Stimulated activated effector memory CD8-positive, alpha-beta T cell treated with anti-CD3 and anti-CD28 coated beads, Interleukin-12 subunit alpha, Interleukin-12 subunit beta, amount 100 ng/mL, for 72 hours (primary cell): Measurements from ENCODE around the gene FNDC3B.
"Not testable (repeated sequence)": the region's sequence is repeated elsewhere in the genome, so short reads cannot be mapped to it uniquely, and the experiment has no call there.

Experiments used
- ATAC-seq: fragments of 150-1000 bp; cut with Tn5 transposase; 2 replicates; pipeline ENCODE4 v1.10.0; 2021
- DNase-seq, 2 donors: peaks; one replicate each; pipeline ENCODE4 v3.0.0; 2021 to 2022; ENCODE audit warnings: low spot score in 2 of 2
- H3K27ac Mint-ChIP-seq: one replicate; pipeline ENCODE4 v1.8.0; 2022; ENCODE audit warnings: mild to moderate bottlenecking, mixed read lengths
- H3K36me3 Mint-ChIP-seq: one replicate; pipeline ENCODE4 v1.8.0; 2022; ENCODE audit warnings: mild to moderate bottlenecking, mixed read lengths
- H3K4me1 Mint-ChIP-seq: one replicate; pipeline ENCODE4 v1.8.0; 2022; ENCODE audit warnings: mixed read lengths
- H3K4me3 Mint-ChIP-seq: one replicate; pipeline ENCODE4 v1.8.0; 2022; ENCODE audit warnings: mild to moderate bottlenecking, mixed read lengths
- H3K9me3 Mint-ChIP-seq: one replicate; pipeline ENCODE4 v1.8.0; 2022; ENCODE audit warnings: mixed read lengths

The FNDC3B gene

DNA sequence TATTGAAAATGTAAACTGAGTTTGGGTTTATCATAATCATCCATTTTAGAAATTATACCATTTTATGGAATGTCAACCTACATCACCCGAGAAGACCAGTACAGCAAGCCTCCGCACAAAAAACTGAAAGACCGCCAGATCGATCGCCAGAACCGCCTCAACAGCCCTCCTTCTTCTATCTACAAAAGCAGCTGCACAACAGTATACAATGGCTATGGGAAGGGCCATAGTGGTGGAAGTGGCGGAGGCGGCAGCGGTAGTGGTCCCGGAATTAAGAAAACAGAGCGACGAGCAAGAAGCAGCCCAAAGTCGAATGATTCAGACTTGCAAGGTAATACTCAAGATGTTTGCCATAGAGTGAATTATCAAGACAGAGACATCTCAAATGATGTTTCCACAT is 211.8 kb downstream of the FNDC3B start:
- DNase-seq (no peak), ATAC-seq (no peak)
- Mint-ChIP-seq H3K4me3 (no peak overlapping the region), H3K9me3 (no peaks in the 10 kb centered on the region), H3K36me3 (peaks cover 41% of the 10 kb centered on the region), H3K27ac (no peak overlapping the region), H3K4me1 (peaks cover 5% of the 10 kb centered on the region)

GRCh38 chr3:172253200-172253599 is 213.8 kb downstream of the FNDC3B start:
- DNase-seq, result no peak
- Mint-ChIP-seq H3K4me3 (no peak overlapping the region), H3K27ac (no peak overlapping the region), H3K9me3 (no peaks in the 10 kb centered on the region), H3K36me3 (peaks cover 33% of the 10 kb centered on the region), H3K4me1 (no peaks in the 10 kb centered on the region)
- ATAC-seq, result no peak

DNA sequence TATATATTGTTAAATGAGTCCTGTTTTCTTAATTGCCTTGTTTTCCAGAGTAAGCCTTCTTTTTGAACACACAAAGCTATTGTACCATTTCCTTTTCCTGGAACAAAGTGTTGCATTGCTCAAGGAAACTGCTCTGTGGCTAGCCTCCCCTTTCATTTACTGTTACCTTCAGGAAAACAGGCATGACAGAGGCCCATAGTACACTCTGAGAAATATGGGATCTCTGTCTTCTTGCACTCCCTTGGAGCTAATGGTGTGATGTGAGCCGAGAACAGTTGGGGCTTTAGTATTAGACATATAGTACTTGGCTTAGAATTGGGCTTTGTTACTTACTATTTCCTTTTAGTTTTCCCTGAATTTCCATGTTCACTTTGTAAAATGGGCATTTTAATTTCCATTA is 215.2 kb downstream of the FNDC3B start:
- no peak overlapping the region for H3K27ac Mint-ChIP-seq
- no peaks in the 10 kb centered on the region for H3K9me3 Mint-ChIP-seq
- ATAC-seq (no peak), DNase-seq (no peak)
- H3K4me3 Mint-ChIP-seq, result no peak overlapping the region
- H3K36me3 Mint-ChIP-seq, result peaks cover 32% of the 10 kb centered on the region
- peaks cover 2% of the 10 kb centered on the region for H3K4me1 Mint-ChIP-seq

DNA sequence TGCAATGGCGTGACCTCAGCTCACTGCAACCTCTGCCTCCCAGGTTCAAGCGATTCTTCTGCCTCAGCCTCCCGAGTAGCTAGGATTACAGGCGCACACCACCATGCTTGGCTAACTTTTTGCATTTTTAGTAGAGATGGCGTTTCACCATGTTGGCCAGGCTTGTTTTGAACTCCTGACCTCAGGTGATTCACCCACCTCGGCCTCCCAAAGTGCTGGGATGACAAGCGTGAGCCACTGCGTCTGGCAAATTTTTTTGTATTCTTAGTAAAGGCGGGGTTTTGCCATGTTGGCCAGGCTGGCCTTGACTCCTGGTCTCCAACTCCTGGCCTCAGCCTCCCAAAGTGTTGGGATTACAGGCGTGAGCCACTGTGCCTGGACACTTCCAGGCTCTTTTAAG is 215.9 kb downstream of the FNDC3B start:
- not testable (repeated sequence) for H3K9me3 Mint-ChIP-seq, H3K27ac Mint-ChIP-seq, H3K4me3 Mint-ChIP-seq, H3K4me1 Mint-ChIP-seq, ATAC-seq, DNase-seq
- peaks cover 32% of the 10 kb centered on the region for H3K36me3 Mint-ChIP-seq

DNA sequence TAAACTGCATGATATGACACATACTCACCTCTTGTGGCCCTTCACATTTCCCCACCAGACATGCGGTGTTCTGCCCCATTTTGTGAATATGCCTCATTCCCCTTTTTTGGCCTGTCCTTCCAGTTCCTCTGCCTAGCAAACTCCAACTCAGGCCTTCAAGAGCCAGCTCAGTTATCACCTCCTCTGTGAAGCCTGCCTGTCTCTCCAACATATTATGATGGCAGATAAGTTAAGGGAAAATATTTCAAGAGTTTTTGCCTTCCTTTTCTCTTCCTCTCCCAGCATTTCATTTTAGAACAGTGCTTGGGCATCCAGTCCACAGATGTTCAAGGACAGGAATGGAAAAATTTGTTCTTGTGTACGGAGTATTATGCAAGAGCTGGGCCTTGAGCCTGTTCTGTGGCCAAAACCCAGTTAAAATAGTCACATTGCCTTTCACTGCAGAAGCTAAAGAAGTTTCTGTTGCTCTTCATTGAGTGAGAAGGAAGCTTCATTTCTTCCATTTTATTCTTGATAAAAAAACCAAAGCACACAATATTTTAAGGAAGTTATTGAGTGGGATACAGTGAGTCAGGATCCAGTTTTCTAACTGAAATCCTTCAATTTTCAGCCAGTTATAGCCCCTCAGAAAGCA is 216.8 kb downstream of the FNDC3B start:
- DNase-seq, result no peak
- H3K27ac Mint-ChIP-seq, result peak overlapping the region; percentile 35
- H3K9me3 Mint-ChIP-seq, result no peaks in the 10 kb centered on the region

GRCh38 chr3:172257648-172258400 is 218.4 kb downstream of the FNDC3B start:
- H3K4me1 Mint-ChIP-seq, result peaks cover 6% of the 10 kb centered on the region
- no peak for ATAC-seq
- peaks cover 29% of the 10 kb centered on the region for H3K36me3 Mint-ChIP-seq
- DNase-seq, result no peak
- H3K4me3 Mint-ChIP-seq, result no peak overlapping the region
- H3K9me3 Mint-ChIP-seq, result no peaks in the 10 kb centered on the region
- no peak overlapping the region for H3K27ac Mint-ChIP-seq

More for the DNA sequence above, 216.8 kb downstream of the FNDC3B start:
- no peak overlapping the region for H3K4me3 Mint-ChIP-seq
- H3K36me3 Mint-ChIP-seq, result peaks cover 26% of the 10 kb centered on the region
- ATAC-seq, result no peak
- H3K4me1 Mint-ChIP-seq, result peaks cover 6% of the 10 kb centered on the region

- ATAC-seq (no peak), DNase-seq (no peak)
- Mint-ChIP-seq H3K36me3 (peaks cover 28% of the 10 kb centered on the region), H3K4me3 (no peak overlapping the region), H3K27ac (no peak overlapping the region), H3K9me3 (no peaks in the 10 kb centered on the region), H3K4me1 (peaks cover 6% of the 10 kb centered on the region)
Measured at GRCh38 chr3:172258624-172259023, 219.2 kb downstream of the FNDC3B start.

DNA sequence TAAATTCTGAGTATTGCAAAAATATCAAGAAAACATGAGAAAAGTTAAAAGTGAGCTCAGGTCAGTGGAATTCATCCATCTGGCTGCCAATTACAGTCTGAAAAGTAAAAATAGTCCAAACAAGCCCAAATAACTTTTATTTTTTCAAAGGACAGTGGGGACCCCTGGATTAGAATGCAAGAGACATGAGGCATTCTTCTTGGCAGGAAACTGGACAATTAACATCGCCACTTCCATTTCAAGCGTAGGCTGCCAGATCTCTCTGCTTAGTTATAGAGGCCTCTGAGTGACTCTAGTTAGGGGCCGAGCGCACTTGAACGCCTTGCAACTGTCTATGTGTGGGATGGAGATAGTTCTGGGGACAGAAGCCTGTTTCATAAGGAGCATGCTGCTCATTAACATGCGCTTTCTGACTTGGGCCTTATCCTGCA is 219.7 kb downstream of the FNDC3B start:
- Mint-ChIP-seq H3K4me3 (no peak overlapping the region), H3K36me3 (peaks cover 24% of the 10 kb centered on the region), H3K27ac (no peak overlapping the region), H3K9me3 (no peaks in the 10 kb centered on the region), H3K4me1 (peaks cover 6% of the 10 kb centered on the region)
- ATAC-seq, result no peak
- DNase-seq, result no peak

GRCh38 chr3:172259726-172260248 is 220.4 kb downstream of the FNDC3B start:
- H3K9me3 Mint-ChIP-seq, result no peaks in the 10 kb centered on the region
- ATAC-seq (peak; percentile 52), DNase-seq (no peak)
- H3K4me3 Mint-ChIP-seq, result no peak overlapping the region
- H3K36me3 Mint-ChIP-seq, result peaks cover 23% of the 10 kb centered on the region
- H3K4me1 Mint-ChIP-seq, result peaks cover 6% of the 10 kb centered on the region
- H3K27ac Mint-ChIP-seq, result no peak overlapping the region

DNA sequence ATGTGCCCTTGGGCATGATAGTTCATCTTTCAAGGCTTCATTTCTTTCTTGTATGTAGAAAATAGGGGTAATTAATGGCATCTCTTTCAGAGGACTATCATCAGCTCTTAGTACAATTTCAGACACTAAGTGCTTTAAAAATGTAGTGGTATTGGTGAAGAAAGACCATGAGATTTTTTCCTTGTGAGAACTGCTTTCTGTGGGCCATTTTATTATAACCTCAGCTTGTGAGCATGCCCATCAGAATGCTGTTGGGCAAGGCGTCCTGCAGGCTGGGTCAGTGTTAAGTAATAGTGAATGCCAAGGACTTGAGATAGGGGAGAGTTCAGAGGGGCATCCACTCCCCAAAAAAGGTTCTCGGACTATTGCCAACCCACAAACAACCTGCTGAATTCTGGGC is 221.0 kb downstream of the FNDC3B start:
- H3K27ac Mint-ChIP-seq, result no peak overlapping the region
- ATAC-seq (no peak), DNase-seq (no peak)
- H3K4me1 Mint-ChIP-seq, result peaks cover 6% of the 10 kb centered on the region
- H3K4me3 Mint-ChIP-seq, result no peak overlapping the region
- H3K36me3 Mint-ChIP-seq, result peaks cover 18% of the 10 kb centered on the region
- no peaks in the 10 kb centered on the region for H3K9me3 Mint-ChIP-seq

GRCh38 chr3:172261054-172261453 is 221.7 kb downstream of the FNDC3B start:
- Mint-ChIP-seq H3K27ac (no peak overlapping the region), H3K36me3 (peaks cover 24% of the 10 kb centered on the region), H3K9me3 (no peaks in the 10 kb centered on the region), H3K4me3 (no peak overlapping the region), H3K4me1 (peaks cover 6% of the 10 kb centered on the region)
- no peak for ATAC-seq
- DNase-seq, result no peak

GRCh38 chr3:172262991-172263608 is 223.7 kb downstream of the FNDC3B start:
- no peak for ATAC-seq
- Mint-ChIP-seq H3K9me3 (no peaks in the 10 kb centered on the region), H3K4me3 (no peak overlapping the region), H3K27ac (no peak overlapping the region), H3K4me1 (peaks cover 6% of the 10 kb centered on the region), H3K36me3 (peaks cover 29% of the 10 kb centered on the region)
- no peak for DNase-seq

- peaks cover 31% of the 10 kb centered on the region for H3K36me3 Mint-ChIP-seq
- H3K4me3 Mint-ChIP-seq, result no peak overlapping the region
- H3K4me1 Mint-ChIP-seq, result peaks cover 6% of the 10 kb centered on the region
- H3K27ac Mint-ChIP-seq, result no peak overlapping the region
- ATAC-seq (no peak), DNase-seq (no peak)
- no peaks in the 10 kb centered on the region for H3K9me3 Mint-ChIP-seq
Measured at GRCh38 chr3:172263781-172264486, 224.6 kb downstream of the FNDC3B start.

DNA sequence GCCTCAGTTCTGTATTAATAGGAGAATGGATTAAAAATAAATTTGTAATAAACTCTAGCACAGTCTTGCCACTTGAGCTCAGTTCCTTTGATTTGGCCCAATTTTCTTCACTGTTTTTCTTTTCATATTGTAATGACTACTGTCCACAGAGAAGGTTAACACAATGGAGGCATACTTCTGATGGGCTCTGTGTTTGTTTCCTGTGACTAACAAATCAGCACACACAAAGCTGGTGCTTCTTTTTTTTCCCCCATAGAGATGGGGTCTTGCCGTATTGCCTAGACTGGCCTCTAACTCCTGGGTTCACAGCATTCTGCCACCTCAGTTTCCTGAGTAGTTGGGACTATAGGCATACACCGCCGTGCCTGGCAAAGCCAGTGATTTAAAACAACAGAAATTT is 226.7 kb downstream of the FNDC3B start:
- H3K27ac Mint-ChIP-seq, result no peak overlapping the region
- no peak for ATAC-seq
- H3K4me1 Mint-ChIP-seq, result no peaks in the 10 kb centered on the region
- no peaks in the 10 kb centered on the region for H3K9me3 Mint-ChIP-seq
- H3K4me3 Mint-ChIP-seq, result no peak overlapping the region
- peaks cover 41% of the 10 kb centered on the region for H3K36me3 Mint-ChIP-seq
- DNase-seq, result no peak

- ATAC-seq (no peak), DNase-seq (no peak)
- no peaks in the 10 kb centered on the region for H3K9me3 Mint-ChIP-seq
- no peaks in the 10 kb centered on the region for H3K4me1 Mint-ChIP-seq
- H3K36me3 Mint-ChIP-seq, result peaks cover 26% of the 10 kb centered on the region
- no peak overlapping the region for H3K27ac Mint-ChIP-seq
- no peak overlapping the region for H3K4me3 Mint-ChIP-seq
Measured at GRCh38 chr3:172268425-172268824, 229.0 kb downstream of the FNDC3B start.
